Epithelial cell of proximal tubule (primary cell): ENCODE data around the gene NFAT5. TPM values are rescaled to one million over a fixed set of nuclear protein-coding genes. Genes with fewer than 3 reads are reported as not detected.
A peak's percentile ranks its signal among the peaks of the same experiment; 100 is the strongest.
"Not testable (repeated sequence)": the region's sequence is repeated elsewhere in the genome, so short reads cannot be mapped to it uniquely, and the experiment has no call there.

Experiments
- DNase-seq: peaks from one replicate; pipeline ENCODE4 v3.0.0-alpha.2; 2011; ENCODE audit warnings: low read depth
- H3K4me3 ChIP-seq: 2 replicates; pipeline ENCODE4 v1.5.1; 2011; ENCODE audit warnings: low read depth, mild to moderate bottlenecking, low read length
- total RNA-seq: library from RNA; depleted of rRNA; stranded (reverse); fragments of >200 nt; gene quantifications from 2 replicates; pipeline ENCODE4 v1.2.3, GENCODE V29; 2015
- TF ChIP-seq, protein P1 (sequence below): conservative IDR thresholded peaks from 2 replicates; pipeline ENCODE4 v1.5.1; 2012; ENCODE audit warnings: low read depth, mild to moderate bottlenecking, low read length

Gene NFAT5, protein sequence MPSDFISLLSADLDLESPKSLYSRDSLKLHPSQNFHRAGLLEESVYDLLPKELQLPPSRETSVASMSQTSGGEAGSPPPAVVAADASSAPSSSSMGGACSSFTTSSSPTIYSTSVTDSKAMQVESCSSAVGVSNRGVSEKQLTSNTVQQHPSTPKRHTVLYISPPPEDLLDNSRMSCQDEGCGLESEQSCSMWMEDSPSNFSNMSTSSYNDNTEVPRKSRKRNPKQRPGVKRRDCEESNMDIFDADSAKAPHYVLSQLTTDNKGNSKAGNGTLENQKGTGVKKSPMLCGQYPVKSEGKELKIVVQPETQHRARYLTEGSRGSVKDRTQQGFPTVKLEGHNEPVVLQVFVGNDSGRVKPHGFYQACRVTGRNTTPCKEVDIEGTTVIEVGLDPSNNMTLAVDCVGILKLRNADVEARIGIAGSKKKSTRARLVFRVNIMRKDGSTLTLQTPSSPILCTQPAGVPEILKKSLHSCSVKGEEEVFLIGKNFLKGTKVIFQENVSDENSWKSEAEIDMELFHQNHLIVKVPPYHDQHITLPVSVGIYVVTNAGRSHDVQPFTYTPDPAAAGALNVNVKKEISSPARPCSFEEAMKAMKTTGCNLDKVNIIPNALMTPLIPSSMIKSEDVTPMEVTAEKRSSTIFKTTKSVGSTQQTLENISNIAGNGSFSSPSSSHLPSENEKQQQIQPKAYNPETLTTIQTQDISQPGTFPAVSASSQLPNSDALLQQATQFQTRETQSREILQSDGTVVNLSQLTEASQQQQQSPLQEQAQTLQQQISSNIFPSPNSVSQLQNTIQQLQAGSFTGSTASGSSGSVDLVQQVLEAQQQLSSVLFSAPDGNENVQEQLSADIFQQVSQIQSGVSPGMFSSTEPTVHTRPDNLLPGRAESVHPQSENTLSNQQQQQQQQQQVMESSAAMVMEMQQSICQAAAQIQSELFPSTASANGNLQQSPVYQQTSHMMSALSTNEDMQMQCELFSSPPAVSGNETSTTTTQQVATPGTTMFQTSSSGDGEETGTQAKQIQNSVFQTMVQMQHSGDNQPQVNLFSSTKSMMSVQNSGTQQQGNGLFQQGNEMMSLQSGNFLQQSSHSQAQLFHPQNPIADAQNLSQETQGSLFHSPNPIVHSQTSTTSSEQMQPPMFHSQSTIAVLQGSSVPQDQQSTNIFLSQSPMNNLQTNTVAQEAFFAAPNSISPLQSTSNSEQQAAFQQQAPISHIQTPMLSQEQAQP (N-terminal part only)
- total RNA-seq = 5.1 and 6.5 TPM in 2 replicates

DNA sequence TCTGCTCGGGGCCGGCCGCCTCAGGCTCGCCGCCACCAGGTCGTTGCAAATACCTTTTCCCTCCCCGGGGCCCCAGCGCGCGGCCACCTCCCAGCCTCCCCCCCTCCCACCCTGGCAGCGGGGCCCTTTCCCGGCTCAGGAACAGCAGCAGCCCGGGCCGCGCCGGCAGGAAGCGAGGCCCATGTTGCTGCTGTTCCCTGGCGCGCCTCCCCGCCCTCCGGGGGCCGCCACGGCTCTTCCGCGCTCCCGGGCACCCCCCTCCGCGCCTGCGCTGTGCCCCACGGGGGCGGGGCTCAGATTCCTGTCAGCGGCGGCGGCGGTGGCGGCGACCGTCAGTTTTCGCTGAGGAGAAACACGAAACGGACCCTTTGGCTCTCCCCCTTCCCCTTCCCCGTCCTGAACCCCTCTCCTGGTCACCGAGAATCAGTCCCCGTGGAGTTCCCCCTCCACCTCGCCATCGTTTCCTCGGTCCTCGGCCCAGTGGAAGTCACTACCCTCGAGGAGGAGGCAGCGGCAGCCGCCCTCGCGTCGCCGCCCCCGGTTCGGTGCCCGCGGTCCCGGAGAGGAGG lies at the start of gene NFAT5:
Gene NFAT5 (plus strand): TSS at position 296 of the 569 bp plus-strand sequence. CDS start 336 bp downstream, outside the sequence.
- DNase-seq = no peak
- TF ChIP-seq, protein P1, sequence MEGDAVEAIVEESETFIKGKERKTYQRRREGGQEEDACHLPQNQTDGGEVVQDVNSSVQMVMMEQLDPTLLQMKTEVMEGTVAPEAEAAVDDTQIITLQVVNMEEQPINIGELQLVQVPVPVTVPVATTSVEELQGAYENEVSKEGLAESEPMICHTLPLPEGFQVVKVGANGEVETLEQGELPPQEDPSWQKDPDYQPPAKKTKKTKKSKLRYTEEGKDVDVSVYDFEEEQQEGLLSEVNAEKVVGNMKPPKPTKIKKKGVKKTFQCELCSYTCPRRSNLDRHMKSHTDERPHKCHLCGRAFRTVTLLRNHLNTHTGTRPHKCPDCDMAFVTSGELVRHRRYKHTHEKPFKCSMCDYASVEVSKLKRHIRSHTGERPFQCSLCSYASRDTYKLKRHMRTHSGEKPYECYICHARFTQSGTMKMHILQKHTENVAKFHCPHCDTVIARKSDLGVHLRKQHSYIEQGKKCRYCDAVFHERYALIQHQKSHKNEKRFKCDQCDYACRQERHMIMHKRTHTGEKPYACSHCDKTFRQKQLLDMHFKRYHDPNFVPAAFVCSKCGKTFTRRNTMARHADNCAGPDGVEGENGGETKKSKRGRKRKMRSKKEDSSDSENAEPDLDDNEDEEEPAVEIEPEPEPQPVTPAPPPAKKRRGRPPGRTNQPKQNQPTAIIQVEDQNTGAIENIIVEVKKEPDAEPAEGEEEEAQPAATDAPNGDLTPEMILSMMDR = no peak
- peak within 1 kb of the TSS; percentile 89 for H3K4me3 ChIP-seq

DNA sequence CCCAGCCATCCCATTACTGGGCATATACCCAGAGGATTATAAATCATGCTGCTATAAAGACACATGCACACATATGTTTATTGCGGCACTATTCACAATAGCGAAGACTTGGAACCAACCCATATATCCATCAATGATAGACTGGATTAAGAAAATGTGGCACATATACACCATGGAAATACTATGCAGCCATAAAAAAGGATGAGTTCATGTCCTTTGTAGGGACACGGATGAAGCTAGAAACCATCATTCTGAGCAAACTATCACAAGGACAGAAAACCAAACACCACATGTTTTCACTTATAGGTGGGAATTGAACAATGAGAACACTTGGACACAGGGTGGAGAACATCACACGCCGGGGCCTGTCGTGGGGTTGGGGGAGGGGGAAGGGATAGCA lies 47.9 kb upstream of the NFAT5 start:
- H3K4me3 ChIP-seq = not testable (repeated sequence)

DNA sequence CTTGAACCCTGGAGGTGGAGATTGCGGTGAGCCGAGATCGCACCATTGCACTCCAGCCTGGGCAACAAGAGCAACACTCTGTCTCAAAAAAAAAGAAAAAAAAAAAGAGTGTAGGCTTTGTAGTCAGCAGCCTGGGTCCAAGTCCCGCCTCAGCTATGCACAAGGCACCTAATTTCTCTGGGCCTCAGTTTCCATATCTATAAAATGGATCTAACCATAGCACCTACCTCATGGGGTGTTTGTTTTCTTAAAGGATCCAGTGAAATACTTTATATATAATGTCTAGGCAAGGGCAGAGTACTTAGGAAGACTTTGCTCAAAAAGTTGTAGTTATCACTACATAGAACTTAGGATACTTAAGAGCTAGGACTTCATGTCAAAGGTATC lies 45.4 kb upstream of the NFAT5 start:
- TF ChIP-seq, protein P1 = no peak
- no peak overlapping the region for H3K4me3 ChIP-seq
- no peak for DNase-seq

More for the DNA sequence above, 47.9 kb upstream of the NFAT5 start:
- not testable (repeated sequence) for DNase-seq

DNA sequence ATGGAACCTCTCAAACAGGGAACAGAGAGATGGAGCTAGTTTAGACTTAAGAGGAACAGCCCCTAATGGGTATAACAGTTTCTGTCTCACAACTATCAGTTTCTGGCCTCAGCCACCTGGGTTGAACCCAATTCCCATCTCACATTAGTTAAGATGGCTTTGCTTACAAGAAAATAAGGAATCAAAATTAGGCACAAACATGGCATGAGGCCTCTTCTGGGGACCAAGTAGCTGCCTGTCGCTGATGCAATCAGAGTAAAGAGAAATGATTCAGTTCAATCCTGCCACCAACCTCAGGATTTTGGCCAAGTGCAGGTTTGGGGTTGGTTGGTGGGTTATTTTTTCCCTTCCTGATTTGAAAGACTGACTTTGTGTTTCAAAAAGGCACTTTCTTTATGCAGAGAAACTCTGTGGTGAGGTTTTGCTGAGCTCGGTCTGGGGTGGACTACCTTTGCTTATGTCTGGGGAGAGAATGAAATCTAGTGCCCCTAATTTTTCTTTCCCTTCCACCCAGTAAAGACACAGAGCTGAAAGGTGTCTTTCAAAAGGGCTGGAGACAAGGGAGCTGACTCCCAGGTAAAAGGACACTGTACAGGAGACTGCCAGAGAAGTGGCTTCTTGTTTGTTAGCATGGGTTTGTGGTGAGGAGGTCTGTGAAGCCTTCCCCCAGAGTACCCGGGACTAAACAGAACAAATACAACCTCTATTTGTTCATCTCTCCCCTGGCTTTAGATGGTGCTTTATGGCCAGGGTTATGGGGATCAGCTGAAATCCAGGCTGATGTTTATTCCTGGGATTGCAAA lies 44.8 kb upstream of the NFAT5 start:
- TF ChIP-seq, protein P1 = no peak
- DNase-seq = no peak
- H3K4me3 ChIP-seq = no peak overlapping the region

DNA sequence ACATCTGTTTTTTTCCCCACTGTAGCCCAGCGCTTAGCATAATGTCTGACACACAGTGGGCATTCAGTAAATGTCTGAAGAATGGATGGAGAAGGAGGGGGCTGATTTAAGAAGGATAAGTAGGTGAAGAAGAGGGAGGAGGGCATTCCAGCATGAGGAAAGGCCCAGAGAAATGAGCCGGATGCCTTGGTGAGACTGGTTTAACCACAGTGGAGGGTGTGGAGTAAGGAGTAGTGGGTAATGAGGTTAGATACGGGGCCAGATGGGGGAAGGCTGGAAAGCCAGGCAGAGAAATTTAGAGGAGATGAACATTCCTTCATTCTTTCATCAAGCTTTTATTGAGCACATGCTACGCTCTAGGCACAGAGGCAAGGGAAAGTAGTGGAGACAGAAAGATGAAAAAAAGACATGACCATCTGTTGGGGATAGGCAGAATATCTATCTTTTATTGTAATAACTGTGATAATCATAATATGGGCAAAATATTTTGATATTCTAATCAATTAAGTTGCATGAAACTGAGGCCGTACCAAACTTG lies 43.7 kb upstream of the NFAT5 start:
- DNase-seq = no peak

DNA sequence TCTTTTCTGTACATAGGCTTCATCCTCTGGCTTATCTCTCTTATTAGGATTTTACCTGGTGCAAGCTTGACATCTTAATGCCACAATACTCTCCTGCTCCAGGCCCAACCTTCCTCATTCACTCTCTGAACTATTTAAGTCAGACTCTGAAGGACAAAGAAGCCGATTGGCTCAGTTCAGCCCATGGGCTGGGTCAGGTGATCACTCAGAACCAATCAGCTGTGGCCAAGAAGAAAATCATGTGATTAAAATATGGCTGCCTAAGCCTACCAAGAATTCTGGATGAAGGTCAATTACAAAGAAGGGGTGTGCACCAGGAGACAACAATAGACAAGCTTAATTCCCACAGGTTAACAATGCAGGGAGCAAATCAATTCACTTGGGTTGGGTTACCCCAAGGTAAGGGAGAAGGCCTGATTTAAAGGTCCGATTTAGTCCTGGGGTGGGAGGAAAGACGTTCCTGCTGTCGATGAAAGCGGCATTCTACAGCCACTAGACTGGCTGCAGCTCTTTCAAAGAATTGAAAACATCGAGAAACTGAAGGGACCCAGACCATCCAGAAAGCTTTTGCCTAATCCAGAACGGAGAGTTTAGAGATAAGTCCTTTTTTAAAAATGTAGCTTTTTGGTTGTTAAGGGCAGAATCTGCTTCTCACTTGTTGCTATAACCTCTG lies 42.9 kb upstream of the NFAT5 start:
- DNase-seq = no peak
- H3K4me3 ChIP-seq = no peak overlapping the region
- TF ChIP-seq, protein P1 = no peak

More for the DNA sequence above, 43.7 kb upstream of the NFAT5 start:
- TF ChIP-seq, protein P1 = no peak
- H3K4me3 ChIP-seq = no peak overlapping the region
